ENCODE results near the gene IFITM1.
"Not testable (repeated sequence)": the region's sequence is repeated elsewhere in the genome, so short reads cannot be mapped to it uniquely, and the experiment has no call there.

DNA sequence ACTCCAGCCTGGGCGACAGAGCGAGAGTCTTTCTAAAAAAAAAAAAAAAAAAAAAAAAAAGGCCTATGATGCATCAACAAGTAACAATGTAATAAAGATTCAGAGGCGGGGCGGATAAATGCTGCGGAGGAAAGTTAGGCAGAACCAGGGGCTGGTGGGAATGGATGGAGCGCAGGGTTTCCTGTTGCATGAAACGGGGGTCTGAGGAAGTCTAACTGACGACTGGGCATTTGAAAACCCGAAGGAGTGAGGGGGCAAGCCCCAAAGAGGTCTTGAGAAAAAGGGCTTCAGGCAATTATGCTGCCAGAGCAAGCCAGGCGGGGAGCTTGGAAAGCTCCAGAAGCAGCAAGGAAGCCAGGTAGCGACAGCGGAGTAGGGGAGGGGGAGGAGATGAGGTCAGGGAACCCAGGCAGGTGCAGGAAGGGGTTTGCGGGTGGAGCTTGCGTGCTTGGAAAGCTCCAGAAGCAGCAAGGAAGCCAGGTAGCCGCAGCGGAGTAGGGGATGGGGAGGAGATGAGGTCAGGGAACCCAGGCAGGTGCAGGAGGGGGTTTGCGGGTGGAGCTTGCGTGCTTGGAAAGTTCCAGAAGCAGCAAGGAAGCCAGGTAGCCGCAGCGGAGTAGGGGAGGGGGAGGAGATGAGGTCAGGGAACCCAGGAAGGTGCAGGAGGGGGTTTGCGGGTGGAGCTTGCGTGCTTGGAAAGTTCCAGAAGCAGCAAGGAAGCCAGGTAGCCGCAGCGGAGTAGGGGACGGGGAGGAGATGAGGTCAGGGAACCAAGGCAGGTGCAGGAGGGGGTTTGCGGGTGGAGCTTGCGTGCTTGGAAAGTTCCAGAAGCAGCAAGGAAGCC lies 26.6 kb upstream of the IFITM1 start:
- not testable (repeated sequence) for TF ChIP-seq EZH2 (IDR thresholded peaks at IDR 0.05; ENCODE audit: borderline replicate concordance); EZH2phosphoT487 (IDR thresholded peaks at IDR 0.05; ENCODE audit: low read depth, severe bottlenecking, unreplicated experiment)
- TF ChIP-seq, protein P1, sequence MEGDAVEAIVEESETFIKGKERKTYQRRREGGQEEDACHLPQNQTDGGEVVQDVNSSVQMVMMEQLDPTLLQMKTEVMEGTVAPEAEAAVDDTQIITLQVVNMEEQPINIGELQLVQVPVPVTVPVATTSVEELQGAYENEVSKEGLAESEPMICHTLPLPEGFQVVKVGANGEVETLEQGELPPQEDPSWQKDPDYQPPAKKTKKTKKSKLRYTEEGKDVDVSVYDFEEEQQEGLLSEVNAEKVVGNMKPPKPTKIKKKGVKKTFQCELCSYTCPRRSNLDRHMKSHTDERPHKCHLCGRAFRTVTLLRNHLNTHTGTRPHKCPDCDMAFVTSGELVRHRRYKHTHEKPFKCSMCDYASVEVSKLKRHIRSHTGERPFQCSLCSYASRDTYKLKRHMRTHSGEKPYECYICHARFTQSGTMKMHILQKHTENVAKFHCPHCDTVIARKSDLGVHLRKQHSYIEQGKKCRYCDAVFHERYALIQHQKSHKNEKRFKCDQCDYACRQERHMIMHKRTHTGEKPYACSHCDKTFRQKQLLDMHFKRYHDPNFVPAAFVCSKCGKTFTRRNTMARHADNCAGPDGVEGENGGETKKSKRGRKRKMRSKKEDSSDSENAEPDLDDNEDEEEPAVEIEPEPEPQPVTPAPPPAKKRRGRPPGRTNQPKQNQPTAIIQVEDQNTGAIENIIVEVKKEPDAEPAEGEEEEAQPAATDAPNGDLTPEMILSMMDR (IDR thresholded peaks at IDR 0.05; ENCODE audit: poor library complexity) = not testable (repeated sequence)
